NB4 (cell line): Measurements from ENCODE around the gene ZYX.

Source experiments
- DNase-seq: peaks from one replicate; pipeline ENCODE4 v3.0.0; 2010; ENCODE audit warnings: low read depth
- H3K4me3 ChIP-seq: one replicate; pipeline ENCODE4 v1.5.1; 2011; ENCODE audit warnings: mild to moderate bottlenecking, low read depth, low read length, moderate library complexity
- MYC ChIP-seq: IDR thresholded peaks from 2 replicates; pipeline ENCODE4 v1.6.1; 2011; ENCODE audit warnings: low read depth, low read length
- POLR2A ChIP-seq: IDR thresholded peaks from 2 replicates; pipeline ENCODE4 v1.6.1; 2011; ENCODE audit warnings: mild to moderate bottlenecking; ENCODE audit not compliant: insufficient read length; ENCODE audit errors: extremely low read depth
- TF ChIP-seq, protein P1 (sequence below): IDR thresholded peaks from one replicate; pipeline ENCODE4 v1.5.1; 2012; ENCODE audit warnings: low read depth, low read length
- TF ChIP-seq, protein P2 (sequence below): IDR thresholded peaks from 2 replicates; pipeline ENCODE4 v1.6.1; 2011; ENCODE audit warnings: low read depth, low read length

Gene ZYX

DNA sequence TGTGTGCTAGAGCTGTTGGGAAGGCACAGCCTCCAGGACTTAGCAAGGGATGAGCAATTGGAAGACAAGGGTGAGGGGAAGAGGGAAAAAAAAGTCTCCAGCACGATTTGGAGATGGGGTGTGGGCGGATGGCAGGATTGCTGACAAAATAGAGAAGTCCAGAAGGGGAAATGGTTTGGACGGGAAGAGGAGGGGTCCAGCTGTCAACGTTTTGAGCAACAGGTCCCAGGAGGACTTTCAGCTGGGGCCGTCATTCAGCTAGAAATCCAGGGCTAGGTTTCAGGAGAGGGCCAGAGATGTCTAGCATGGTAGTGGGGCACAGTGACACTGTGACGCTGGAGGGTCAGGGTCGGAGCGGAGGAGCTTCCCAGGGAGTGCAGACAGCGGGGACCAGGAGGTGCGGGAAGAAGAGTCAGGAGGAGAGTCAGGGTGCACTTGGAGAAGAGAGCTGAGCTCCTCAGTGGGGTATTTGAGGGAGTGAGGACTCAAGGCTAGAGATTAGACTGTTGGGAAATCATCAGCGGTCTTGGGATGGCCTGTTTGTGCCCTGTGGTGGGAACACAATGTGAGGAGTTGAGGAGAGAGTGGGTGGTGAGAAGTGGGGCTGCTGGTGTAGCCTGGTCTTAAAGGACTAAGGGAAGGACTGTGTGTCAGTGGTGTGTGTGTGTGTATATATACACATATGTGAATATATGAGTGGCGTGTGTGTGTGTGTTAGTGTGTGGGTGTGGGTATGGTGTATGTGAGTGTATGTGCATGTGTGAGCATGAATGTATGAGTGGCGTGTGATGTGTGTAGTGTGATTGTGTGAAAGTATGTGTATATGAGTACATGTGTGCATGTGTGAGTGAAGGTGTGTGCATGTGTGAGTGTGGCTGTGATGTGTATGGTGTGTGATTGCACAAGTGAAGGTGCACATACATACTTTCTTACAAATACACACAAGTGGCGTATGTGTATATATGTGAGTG, 3.8 kb downstream of the ZYX start:
- DNase-seq = peak; percentile 94
- TF ChIP-seq MYC (no peak), POLR2A (no peak)
- TF ChIP-seq, protein P1, sequence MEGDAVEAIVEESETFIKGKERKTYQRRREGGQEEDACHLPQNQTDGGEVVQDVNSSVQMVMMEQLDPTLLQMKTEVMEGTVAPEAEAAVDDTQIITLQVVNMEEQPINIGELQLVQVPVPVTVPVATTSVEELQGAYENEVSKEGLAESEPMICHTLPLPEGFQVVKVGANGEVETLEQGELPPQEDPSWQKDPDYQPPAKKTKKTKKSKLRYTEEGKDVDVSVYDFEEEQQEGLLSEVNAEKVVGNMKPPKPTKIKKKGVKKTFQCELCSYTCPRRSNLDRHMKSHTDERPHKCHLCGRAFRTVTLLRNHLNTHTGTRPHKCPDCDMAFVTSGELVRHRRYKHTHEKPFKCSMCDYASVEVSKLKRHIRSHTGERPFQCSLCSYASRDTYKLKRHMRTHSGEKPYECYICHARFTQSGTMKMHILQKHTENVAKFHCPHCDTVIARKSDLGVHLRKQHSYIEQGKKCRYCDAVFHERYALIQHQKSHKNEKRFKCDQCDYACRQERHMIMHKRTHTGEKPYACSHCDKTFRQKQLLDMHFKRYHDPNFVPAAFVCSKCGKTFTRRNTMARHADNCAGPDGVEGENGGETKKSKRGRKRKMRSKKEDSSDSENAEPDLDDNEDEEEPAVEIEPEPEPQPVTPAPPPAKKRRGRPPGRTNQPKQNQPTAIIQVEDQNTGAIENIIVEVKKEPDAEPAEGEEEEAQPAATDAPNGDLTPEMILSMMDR = no peak
- TF ChIP-seq, protein P2, sequence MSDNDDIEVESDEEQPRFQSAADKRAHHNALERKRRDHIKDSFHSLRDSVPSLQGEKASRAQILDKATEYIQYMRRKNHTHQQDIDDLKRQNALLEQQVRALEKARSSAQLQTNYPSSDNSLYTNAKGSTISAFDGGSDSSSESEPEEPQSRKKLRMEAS = peak; percentile 13
- H3K4me3 ChIP-seq = peak overlapping the region; percentile 92

DNA sequence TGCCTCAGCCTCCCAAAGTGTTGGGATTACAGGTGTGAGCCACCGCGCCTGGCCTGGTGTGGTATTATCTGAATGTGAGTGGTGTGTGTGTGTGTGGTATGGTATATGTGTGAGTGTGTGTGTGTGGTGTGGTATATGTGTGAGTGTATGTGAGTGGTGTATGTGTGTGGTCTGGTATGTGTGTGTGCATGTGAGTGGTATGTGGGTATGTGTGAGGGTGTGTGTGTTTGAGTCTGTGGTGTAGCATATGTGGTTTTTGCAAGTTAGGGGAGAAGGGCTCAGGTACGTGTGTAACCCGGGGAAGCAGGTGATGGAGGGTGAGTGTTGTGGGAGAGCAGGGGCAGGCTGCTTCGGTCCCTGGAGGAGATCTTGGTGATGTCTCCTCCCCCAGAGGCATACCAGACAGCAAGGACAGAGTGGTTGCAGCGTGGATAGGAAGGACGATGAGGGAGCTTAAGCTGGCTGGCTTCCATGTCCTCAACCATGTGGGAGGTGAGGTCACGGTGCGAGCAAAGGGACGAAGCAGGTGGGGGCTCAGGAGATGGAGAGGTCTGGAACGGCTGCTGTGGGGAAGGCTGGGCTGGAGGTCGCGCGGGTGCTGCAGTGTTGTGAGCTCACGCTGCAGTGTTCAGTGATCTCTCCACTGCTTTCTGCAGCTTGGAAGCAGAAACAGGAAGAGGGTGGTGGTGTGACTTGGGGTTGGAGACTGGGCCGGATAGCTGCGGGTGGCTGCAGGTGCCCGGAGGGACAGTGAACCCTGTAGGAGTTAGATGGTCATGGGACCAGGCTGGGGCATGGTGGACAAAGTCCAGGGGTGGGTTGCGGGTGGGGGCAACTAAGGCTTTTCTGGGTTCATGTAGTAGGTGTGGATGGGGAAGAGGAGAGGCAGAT, 5.0 kb downstream of the ZYX start:
- H3K4me3 ChIP-seq = peak overlapping the region; percentile 92
- TF ChIP-seq, protein P2 = no peak
- TF ChIP-seq POLR2A (no peak), MYC (no peak)
- TF ChIP-seq, protein P1 = no peak
- DNase-seq = peak; percentile 81

DNA sequence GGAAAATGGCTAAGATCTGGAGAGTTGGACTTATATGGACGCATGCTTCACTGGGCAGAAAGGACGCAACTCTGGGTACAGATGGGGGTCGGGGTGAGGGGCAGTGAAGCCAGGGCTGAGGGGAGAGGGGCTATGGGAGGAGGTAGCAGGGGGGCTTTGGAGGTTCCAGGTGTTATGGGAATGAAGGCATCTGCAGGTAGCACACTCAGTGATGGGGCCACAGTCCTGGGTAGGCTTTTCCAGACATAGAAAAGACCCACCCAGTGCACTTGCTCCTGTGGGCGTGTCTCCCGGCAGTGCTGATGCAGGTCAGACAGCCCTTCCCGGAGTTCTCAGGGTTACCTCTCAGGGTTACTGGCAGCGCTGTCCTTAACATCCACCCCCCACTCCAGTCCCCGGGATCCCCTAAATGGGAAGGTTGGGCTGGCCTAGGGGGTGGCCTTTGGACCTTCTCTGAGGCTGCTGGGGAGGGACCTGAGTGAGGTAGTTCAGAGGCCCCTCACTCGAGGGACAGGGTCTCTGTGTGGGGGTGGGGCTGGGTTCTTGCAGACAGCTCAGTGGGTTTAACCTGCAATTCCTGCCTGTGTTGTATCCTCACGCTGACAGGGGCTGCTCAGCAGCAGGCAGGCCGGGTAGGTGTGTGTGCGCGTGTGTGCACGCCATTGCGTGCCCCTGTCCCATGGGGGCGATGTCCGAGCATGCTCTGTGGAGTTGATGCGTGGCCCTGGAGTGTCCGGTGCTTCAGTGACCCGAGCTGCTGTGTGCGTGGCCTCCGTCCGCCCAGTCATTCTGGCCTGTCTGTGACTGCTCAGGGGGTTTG, 6.2 kb downstream of the ZYX start:
- H3K4me3 ChIP-seq = no peak overlapping the region
- DNase-seq = no peak
- no peak for TF ChIP-seq POLR2A
- TF ChIP-seq, protein P1 = no peak
- TF ChIP-seq MYC = no peak
- TF ChIP-seq, protein P2 = no peak

DNA sequence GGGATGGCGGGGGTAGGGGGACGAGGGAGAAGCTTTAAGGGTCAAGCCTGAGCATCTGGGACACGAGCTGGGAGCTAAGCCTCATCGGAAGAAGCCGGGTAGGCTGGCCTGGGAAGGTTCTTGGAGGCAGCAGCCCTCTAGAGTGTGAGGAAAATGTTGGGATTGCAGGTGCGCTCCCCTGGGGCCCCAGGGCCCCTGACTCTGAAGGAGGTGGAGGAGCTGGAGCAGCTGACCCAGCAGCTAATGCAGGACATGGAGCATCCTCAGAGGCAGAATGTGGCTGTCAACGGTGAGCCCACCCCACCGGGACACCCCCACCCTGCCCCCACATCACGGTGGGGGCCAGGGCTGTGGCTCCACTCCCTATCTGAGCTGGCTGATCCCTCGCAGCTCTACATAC, 6.9 kb downstream of the ZYX start:
- DNase-seq = no peak
- TF ChIP-seq, protein P2 = no peak
- TF ChIP-seq, protein P1 = no peak
- TF ChIP-seq POLR2A (no peak), MYC (no peak)
- no peak overlapping the region for H3K4me3 ChIP-seq
